Neuron (in vitro differentiated cells): ENCODE results near the gene DCDC2.
A peak's percentile ranks its signal among the peaks of the same experiment; 100 is the strongest.
"Not testable (repeated sequence)": the region's sequence is repeated elsewhere in the genome, so short reads cannot be mapped to it uniquely, and the experiment has no call there.

Experiments
- H2AFZ ChIP-seq: one replicate; pipeline ENCODE4 v1.6.1; 2013; ENCODE audit warnings: low read depth, mild to moderate bottlenecking, inconsistent platforms, low read length, moderate library complexity
- H3K27me3 ChIP-seq: one replicate; pipeline ENCODE4 v1.6.1; 2013; ENCODE audit warnings: low read length; ENCODE audit not compliant: insufficient read depth
- H3K36me3 ChIP-seq: one replicate; pipeline ENCODE4 v1.6.1; 2013; ENCODE audit warnings: low read length; ENCODE audit not compliant: insufficient read depth
- H3K4me1 ChIP-seq: one replicate; pipeline ENCODE4 v1.6.1; 2013; ENCODE audit warnings: low read length; ENCODE audit not compliant: insufficient read depth
- H3K4me3 ChIP-seq: 2 replicates; pipeline ENCODE4 v1.5.1; 2013; ENCODE audit warnings: mild to moderate bottlenecking, low read length, moderate library complexity
- H3K9me3 ChIP-seq: one replicate; pipeline ENCODE4 v1.6.1; 2013; ENCODE audit warnings: low read length

The DCDC2 gene

DNA sequence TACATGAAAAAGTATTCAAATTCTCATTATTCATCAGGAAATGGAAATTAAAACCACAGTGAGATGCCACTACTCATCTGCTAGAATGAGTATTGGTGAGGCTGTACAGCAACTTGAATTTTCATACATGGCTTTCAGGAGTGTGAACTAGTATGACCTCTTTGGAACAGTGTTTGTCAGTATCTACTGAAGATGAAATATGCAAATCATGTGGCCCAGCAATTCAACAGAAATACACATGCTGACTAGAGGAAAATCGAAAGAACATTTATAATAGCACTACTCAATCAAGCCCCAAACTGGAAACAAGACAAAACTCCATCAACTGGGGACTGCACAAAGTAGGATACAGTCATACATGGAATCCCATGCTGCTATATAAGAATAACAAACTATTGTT lies 102.2 kb downstream of the DCDC2 start:
- Histone ChIP-seq H3K4me1 (peaks cover 19% of the 10 kb centered on the region), H2AFZ (no peak overlapping the region), H3K36me3 (no peaks in the 10 kb centered on the region), H3K4me3 (no peak overlapping the region), H3K9me3 (no peaks in the 10 kb centered on the region), H3K27me3 (no peaks in the 10 kb centered on the region)

DNA sequence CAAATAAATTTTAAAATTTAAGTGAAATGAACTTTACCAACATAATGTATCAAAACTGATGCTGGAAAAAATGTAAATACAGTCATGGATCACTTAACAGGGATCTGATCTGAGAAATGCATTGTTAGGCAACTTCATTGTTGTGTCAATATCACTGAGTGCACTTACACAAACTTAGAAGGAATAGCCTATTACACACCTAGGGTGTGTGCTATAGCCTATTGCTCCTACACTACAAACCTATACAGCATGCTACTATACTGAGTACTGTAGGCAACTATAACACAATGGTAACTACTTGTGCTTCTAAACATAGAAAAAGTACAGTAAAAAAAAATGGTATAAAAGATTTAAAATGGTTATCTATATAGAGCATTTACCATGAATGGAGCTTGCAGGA lies 104.5 kb downstream of the DCDC2 start:
- H3K4me3 ChIP-seq, result no peak overlapping the region
- no peak overlapping the region for H2AFZ ChIP-seq
- no peaks in the 10 kb centered on the region for H3K9me3 ChIP-seq
- no peaks in the 10 kb centered on the region for H3K36me3 ChIP-seq
- H3K27me3 ChIP-seq, result no peaks in the 10 kb centered on the region
- peaks cover 21% of the 10 kb centered on the region for H3K4me1 ChIP-seq

DNA sequence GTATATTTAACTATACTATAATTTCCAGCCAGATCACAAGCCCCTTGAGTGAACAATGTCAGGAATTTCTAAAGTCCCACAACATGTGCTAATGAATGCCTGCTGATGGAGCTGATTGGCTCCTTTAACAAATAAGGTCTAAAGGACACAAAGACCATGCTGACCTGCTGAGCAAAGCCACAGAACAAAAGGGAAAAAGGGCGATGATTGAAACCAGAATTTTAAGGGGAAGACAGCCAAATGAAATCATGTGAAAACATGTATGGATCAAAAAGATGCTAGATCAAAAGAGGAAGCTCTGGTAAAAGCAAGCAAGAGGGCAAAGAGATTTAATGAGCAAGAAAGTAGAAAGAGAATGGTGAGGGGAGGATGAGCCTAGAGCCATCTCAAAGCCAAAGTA lies 105.6 kb downstream of the DCDC2 start:
- Histone ChIP-seq H3K36me3 (no peaks in the 10 kb centered on the region), H2AFZ (peak overlapping the region; percentile 8), H3K4me3 (no peak overlapping the region), H3K27me3 (no peaks in the 10 kb centered on the region), H3K9me3 (no peaks in the 10 kb centered on the region), H3K4me1 (peaks cover 21% of the 10 kb centered on the region)

DNA sequence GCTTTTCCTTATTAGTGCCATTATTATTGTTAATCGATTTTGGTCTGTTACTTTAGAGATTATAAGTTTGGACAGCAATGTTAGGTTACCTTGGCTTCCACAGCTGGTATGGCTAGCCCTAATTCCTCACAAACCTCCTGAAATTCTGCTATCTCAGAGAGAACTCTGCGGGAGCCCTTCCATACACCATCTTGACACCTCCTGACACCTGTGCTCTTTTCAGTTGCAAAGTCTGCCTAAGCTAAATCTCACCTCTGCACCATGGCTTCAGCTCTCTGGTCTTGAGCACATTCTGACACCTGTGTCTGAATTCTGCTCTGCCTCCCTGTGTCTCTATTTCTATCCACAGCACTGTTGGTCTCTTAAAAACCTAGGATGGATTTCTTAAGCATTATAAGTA lies 106.5 kb downstream of the DCDC2 start:
- H3K27me3 ChIP-seq, result no peaks in the 10 kb centered on the region
- no peaks in the 10 kb centered on the region for H3K36me3 ChIP-seq
- H2AFZ ChIP-seq, result peak overlapping the region; percentile 3
- no peak overlapping the region for H3K4me3 ChIP-seq
- peaks cover 21% of the 10 kb centered on the region for H3K4me1 ChIP-seq
- no peaks in the 10 kb centered on the region for H3K9me3 ChIP-seq

DNA sequence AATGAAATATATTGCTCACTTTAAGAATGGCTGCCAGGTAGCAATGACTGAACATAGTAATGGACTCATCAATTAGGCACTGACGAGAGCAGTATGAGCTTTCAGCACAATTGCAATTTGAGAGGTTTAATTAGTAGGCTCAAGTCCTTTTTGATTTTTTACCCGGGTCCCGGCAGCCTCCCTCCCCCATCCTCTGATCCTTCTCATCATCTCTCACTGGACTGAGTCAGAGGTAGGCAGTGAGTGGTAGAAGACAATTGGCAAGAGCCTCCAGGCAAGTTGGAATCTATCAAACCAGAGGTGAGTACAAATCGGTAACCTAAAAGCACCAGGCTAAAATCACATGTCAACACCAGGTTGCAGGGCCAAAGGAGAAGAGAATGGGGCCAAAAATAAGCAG lies 107.9 kb downstream of the DCDC2 start:
- no peaks in the 10 kb centered on the region for H3K9me3 ChIP-seq
- no peak overlapping the region for H2AFZ ChIP-seq

DNA sequence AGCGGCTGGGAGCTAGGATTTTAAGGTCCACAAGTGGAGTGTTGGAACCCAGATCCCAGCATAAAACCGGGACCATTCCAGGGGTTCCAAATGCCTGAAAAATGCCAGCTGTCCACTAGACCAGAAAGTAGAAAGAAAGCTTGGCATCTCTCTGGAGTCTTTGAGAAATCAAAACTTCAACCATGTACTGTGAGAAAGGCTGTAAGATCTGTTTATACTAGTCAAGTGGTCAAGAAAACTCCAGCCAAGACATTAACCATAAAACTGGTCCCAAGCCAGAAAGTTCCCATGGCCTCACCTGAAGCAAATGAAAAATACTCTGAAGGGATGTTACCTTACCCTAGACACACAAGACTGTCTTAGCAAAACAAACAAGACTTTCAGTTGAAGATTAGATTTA lies 112.6 kb downstream of the DCDC2 start:
- Histone ChIP-seq H2AFZ (no peak overlapping the region), H3K4me1 (peaks cover 2% of the 10 kb centered on the region), H3K36me3 (no peaks in the 10 kb centered on the region), H3K4me3 (no peak overlapping the region), H3K9me3 (no peaks in the 10 kb centered on the region), H3K27me3 (no peaks in the 10 kb centered on the region)

More for the DNA sequence above, 107.9 kb downstream of the DCDC2 start:
- Histone ChIP-seq H3K4me1 (peaks cover 21% of the 10 kb centered on the region), H3K27me3 (no peaks in the 10 kb centered on the region), H3K36me3 (no peaks in the 10 kb centered on the region), H3K4me3 (no peak overlapping the region)

DNA sequence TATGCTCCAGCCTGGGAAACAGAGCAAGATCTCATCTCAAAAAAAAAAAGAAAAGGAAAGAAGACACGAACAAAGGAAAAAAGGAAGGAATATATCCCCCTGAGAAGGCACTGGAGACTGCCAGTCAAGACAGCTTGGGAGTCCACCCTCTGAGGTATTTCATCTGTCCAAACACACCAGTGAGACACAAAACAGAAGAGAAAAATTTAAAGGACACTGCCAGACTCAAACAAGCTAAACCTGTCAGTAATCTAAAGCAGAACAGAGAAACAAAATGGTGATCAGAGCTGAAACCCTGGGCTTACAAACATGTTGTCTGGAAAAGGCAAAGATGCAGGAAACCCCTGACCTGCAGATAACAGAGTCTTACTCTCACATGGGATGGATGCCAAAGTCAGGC lies 114.9 kb downstream of the DCDC2 start:
- H3K36me3 ChIP-seq, result no peaks in the 10 kb centered on the region
- no peak overlapping the region for H2AFZ ChIP-seq
- H3K9me3 ChIP-seq, result no peaks in the 10 kb centered on the region
- no peaks in the 10 kb centered on the region for H3K4me1 ChIP-seq
- H3K27me3 ChIP-seq, result no peaks in the 10 kb centered on the region
- no peak overlapping the region for H3K4me3 ChIP-seq

DNA sequence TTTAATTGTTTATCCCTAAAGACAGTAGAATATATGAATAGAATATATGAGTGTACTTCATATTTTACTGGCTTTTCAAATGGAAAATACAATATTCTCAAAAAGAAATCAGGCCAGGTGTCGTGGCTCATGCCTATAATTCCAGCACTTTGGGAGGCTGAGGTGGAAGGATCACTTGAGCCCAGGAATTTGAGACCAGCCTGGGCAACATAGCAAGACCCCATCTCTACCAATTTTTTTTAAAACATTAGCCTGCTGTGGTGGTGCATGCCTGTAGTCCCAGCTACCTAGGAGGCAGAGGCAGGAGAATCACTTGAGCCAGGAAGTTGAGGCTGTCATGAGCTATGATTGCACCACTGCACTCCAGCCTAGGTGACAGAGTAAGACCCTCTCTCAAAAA lies 116.1 kb downstream of the DCDC2 start:
- not testable (repeated sequence) for H3K27me3 ChIP-seq, H3K36me3 ChIP-seq, H2AFZ ChIP-seq, H3K4me1 ChIP-seq, H3K9me3 ChIP-seq, H3K4me3 ChIP-seq

DNA sequence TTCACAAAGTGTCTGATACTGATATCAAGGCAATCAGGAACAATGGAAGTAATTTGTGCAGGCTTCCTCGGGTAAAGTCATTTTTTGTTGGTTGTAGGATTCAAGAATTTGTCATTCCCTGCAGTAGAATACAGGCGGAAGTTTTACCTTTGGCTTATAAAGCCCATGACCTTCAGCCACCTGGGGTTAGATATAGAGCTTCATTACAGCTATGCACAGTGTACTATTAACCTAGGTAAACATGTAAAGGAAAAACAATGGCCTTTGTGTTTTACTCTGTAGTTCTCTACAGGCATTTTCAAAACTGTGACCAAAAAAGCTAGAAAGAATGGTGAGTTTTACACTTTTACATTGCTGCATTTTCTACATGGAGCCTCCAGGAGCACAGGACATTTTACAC lies 116.9 kb downstream of the DCDC2 start:
- no peaks in the 10 kb centered on the region for H3K4me1 ChIP-seq
- H3K4me3 ChIP-seq, result no peak overlapping the region
- no peaks in the 10 kb centered on the region for H3K27me3 ChIP-seq
- no peaks in the 10 kb centered on the region for H3K36me3 ChIP-seq
- H2AFZ ChIP-seq, result no peak overlapping the region
- H3K9me3 ChIP-seq, result no peaks in the 10 kb centered on the region

DNA sequence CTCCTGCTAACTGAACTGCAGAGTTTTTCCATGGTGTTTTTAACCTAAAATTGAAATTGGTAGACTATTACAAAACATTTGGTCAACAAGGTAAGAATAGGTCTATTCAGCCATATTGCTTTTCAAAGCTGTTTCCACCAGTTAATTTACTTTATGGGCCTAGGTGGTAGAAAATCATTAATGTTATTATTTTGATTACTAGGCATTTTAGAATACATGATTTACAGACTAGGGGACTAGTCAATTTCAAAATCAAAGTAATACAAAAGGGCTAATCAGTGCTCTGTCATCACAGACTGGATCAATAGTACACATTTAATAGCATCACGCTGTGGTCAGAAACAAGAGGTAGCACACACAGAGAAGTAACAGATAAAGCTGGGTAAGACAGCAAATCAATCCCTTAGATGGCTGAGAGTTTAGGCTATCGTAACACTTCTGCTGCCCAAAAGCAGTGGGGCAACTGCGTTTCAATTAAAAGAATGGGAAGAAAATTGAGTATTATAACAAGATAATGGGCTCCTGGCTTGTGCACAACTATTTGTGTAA lies 117.4 kb downstream of the DCDC2 start:
- H3K4me3 ChIP-seq, result no peak overlapping the region
- no peaks in the 10 kb centered on the region for H3K9me3 ChIP-seq
- no peaks in the 10 kb centered on the region for H3K36me3 ChIP-seq
- H3K4me1 ChIP-seq, result no peaks in the 10 kb centered on the region
- no peaks in the 10 kb centered on the region for H3K27me3 ChIP-seq
- H2AFZ ChIP-seq, result no peak overlapping the region

DNA sequence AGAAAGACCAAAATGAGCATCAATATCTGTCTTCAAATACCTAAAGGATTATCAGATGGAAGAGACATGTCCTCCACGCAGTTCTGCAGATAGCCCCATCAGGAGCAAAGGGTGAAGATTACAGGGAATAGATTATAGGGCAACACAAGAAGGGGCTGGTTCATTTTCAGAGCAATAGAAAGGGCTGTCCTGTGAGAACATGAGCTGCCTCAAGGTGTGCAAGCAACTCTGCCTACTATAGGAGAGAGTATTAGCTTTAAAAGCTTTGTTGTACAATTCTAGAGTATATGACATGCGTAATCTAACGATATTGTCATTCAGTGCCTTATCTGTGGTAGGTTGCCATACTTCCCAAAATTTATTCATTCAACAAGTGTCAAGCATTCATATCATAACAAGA lies 119.2 kb downstream of the DCDC2 start:
- Histone ChIP-seq H3K36me3 (no peaks in the 10 kb centered on the region), H3K4me3 (no peak overlapping the region), H3K9me3 (no peaks in the 10 kb centered on the region), H3K4me1 (no peaks in the 10 kb centered on the region), H3K27me3 (no peaks in the 10 kb centered on the region), H2AFZ (no peak overlapping the region)

DNA sequence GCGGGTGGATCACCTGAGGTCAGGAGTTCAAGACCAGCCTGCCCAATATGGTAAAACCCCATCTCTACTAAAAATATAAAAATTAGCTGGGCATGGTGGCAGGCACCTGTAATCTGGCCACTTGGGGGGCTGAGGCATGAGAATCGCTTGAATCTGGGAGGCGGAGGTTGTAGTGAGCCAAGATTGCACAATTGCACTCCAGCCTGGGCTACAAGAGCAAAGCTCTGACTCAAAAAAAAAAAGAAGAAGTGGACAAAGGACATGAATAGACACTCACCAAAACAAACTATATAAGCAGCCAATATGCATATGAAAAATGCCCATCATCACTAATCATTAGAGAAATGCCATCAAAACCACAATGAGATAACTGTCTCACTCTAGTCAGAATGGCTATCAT lies 121.1 kb downstream of the DCDC2 start:
- H3K4me1 ChIP-seq, H3K36me3 ChIP-seq, H2AFZ ChIP-seq, H3K27me3 ChIP-seq, H3K9me3 ChIP-seq, H3K4me3 ChIP-seq: not testable (repeated sequence)

DNA sequence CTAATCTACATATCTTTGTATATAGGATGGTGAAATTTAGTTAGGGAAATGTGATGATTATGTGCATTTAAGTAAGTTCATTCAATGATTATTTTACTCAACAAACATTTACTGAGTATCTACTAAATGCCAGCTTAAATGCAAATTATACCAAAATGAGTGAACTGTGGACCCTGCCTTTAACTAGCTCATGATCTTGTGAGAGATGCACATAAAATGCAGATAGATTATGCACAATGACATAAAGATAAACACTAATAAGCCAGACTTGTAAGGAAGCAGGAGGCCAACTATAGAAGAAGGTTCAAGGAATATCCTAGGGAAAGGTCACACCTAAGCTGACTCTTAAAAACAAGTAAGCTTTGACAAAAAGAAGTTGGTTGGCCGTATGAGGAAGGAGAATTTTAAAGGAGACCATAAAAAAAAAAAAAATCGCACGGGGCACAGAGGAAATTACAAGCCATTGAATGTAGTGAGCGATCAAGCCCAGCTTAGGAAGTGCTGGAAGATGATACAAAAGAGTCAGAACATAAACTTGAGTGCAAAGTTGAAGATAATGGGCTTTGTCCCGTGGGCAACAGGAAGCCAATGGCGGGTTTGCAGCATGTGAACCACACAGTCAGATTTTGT lies 123.9 kb downstream of the DCDC2 start:
- Histone ChIP-seq H3K27me3 (no peaks in the 10 kb centered on the region), H2AFZ (no peak overlapping the region), H3K36me3 (no peaks in the 10 kb centered on the region), H3K9me3 (no peaks in the 10 kb centered on the region), H3K4me3 (no peak overlapping the region), H3K4me1 (no peaks in the 10 kb centered on the region)

DNA sequence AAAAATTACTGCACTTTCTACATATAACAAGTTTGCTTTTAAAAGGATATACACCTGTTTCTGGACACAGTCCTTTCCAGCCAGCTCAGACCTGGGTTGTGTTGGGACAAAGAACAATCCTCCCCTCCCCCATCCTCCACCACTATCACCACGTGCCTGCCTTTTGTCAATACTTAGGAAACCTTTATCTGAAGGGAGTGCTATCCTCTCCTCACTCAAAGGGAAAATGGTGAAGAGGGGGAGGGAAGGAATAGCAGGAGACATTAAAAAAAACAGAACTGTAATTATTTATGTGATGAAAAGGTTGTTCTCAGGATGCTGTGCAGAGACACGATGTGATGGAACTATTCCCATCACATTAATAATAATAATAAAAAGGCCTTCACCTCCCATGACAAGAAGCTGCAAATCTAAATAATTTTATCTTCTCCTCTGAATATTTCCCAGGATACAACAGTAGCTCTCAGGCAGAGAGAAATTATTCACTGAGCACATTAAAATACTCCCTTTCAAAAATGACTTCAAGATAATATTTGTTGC lies 126.4 kb downstream of the DCDC2 start:
- no peaks in the 10 kb centered on the region for H3K27me3 ChIP-seq
- H3K36me3 ChIP-seq, result no peaks in the 10 kb centered on the region
- H3K4me3 ChIP-seq, result no peak overlapping the region
- H2AFZ ChIP-seq, result no peak overlapping the region
- H3K9me3 ChIP-seq, result no peaks in the 10 kb centered on the region
- peaks cover 6% of the 10 kb centered on the region for H3K4me1 ChIP-seq
